ENCODE measurements around the gene PSTPIP1. TPM values are rescaled to one million over a fixed set of nuclear protein-coding genes. Genes with fewer than 3 reads are reported as not detected.

Gene PSTPIP1
- total and polyA plus RNA-seq, 10 of the 15 experiments (the other 5 are each of a cell fraction or from before 2014, with no cell fraction given), result 0.50 to 29.3 (median 14.5) TPM

DNA sequence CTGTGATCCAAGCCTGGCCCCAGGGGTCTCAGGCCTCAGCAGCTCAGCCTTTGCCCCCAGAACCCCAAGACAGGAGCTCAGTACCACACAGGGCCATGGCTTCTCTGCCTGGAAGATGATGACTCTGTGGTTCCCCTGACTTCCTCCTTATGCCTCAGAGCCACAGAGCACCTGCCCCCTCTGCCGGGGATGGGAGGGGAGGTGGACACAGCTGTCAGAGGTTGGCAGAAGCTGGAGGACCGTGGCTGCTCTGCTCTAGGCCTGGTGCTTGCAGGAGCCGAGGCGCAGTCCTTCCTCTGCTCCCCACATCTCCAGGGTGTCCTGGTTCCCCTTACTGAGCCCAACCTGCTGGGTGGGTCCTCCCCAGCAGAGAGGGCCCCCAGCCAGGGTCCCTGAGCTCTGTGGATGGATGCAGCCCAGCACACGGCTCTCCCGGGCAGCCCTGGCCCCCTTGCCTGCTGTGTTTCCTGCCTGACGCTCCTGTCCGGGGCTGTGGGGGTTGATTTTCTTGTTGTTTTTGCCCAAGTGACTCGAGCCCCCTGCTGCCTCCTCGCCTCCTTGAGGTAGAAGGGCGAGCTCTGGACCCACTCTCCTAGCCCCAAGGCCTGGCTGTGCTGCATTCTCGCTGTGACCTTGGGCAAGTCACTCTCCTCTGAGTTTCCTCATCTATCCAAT lies 36.6 kb downstream of the PSTPIP1 start (continued):
- TF ChIP-seq PKNOX1 (IDR thresholded peaks at IDR 0.05) (no peak), BCL11A (IDR thresholded peaks at IDR 0.05; ENCODE audit: low read depth, low read length) (no peak), ESRRA (IDR thresholded peaks at IDR 0.05; ENCODE audit: low read length) (no peak), GATAD2B (conservative IDR thresholded peaks at IDR 0.05; ENCODE audit: low read depth) (no peak)

GRCh38 chr15:77032052-77032646 lies 37.2 kb downstream of the PSTPIP1 start:
- in situ Hi-C loops (cut with MboI) (no loop called here), intact Hi-C loops (cut with micrococcal nuclease; ENCODE audit: unreplicated experiment) (loop anchor here (5.0 kb wide), 1 partner anchor 50 kb away; no protein-coding TSS in a partner anchor)
- H3K36me3 ChIP-seq (ENCODE audit: control insufficient read depth in 2 of 2, insufficient read depth in 2 of 2, low read length in 1 of 2), result peaks cover 0 to 2% of the 10 kb centered on the region in 2 experiments; a peak in 3 of 4 replicates
- no peak overlapping the region for H3K4me3 ChIP-seq
- FAIRE-seq (no peak), DNase-seq (ENCODE audit: low read depth, low spot score) (no peak), ATAC-seq (no peak)
- H4K20me1 ChIP-seq (ENCODE audit: control insufficient read depth, insufficient read depth), result no peaks in the 10 kb centered on the region
- no peak overlapping the region for H3K27ac ChIP-seq (ENCODE audit: control insufficient read depth, insufficient read depth)
- CTCF ChIA-PET, result interaction anchor here (0.7 to 17.4 kb wide), 22 partner anchors 10 to 511 kb away, joined by 3 to 483 read pairs (median 6); no protein-coding TSS in a partner anchor
- RAD21 ChIA-PET (ENCODE audit: unreplicated experiment), result interaction anchor here (1.0 to 9.5 kb wide), 20 partner anchors 13 to 511 kb away, joined by 3 to 189 read pairs (median 5); partner anchors contain the start of gene PSTPIP1
- no peaks in the 10 kb centered on the region for H3K4me1 ChIP-seq (ENCODE audit: control insufficient read depth, insufficient read depth, low read length)
- BruUV-seq (replicated peaks), result no TSS peak
- no peak overlapping the region for H3K9ac ChIP-seq (ENCODE audit: control insufficient read depth, insufficient read depth, low read length)
- POLR2A ChIA-PET, result interaction anchor here (0.6 to 1.9 kb wide), 3 partner anchors 10 to 58 kb away, joined by 5 to 9 read pairs (median 7); no protein-coding TSS in a partner anchor
- H3K9me3 ChIP-seq (replicated peaks; ENCODE audit: control insufficient read depth, insufficient read depth, low read length), result no peaks in the 10 kb centered on the region; the same call in 2 of the 3 replicates
- SMC1A ChIA-PET (ENCODE audit: uncharacterized antibody, unreplicated experiment), result interaction anchor here (0.6 to 22.2 kb wide), 21 partner anchors 10 to 525 kb away, joined by 3 to 375 read pairs (median 4); no protein-coding TSS in a partner anchor
- H3K27me3 ChIP-seq (replicated peaks in 1 of 2; ENCODE audit: control insufficient read depth in 2 of 2, insufficient read depth in 2 of 2, low read length in 1 of 2), result no peaks in the 10 kb centered on the region
- no peaks in the 10 kb centered on the region for H3K79me2 ChIP-seq (ENCODE audit: control insufficient read depth, insufficient read depth, low read length)
- WGBS (ENCODE audit: insufficient coverage, insufficient replicate concordance, low lambda C conversion rate, missing lambda C conversion rate), result 86% methylated on average over 22 of the region's 22 CpGs
- TF ChIP-seq LARP7 (IDR thresholded peaks at IDR 0.05), result no peak
- no peak for TF ChIP-seq ESRRA (IDR thresholded peaks at IDR 0.05; ENCODE audit: low read length)
- TF ChIP-seq SP1 (IDR thresholded peaks at IDR 0.05; ENCODE audit: low read depth, low read length), result no peak
- TF ChIP-seq YY1 (IDR thresholded peaks at IDR 0.05; ENCODE audit: low read depth, low read length), result no peak
- no peak for TF ChIP-seq ZNF24 (IDR thresholded peaks at IDR 0.05)
- no peak for TF ChIP-seq FOS (IDR thresholded peaks at IDR 0.05; ENCODE audit: borderline replicate concordance, extremely low read depth, insufficient read length)
- H3K4me2 ChIP-seq (ENCODE audit: control insufficient read depth, insufficient read depth), result no peak overlapping the region
- no peak overlapping the region for H2AFZ ChIP-seq (ENCODE audit: control insufficient read depth, low read depth, low read length)
